ENCODE results near the gene NUDCD3. TPM values are rescaled to one million over a fixed set of nuclear protein-coding genes. Genes with fewer than 3 reads are reported as not detected.
A peak's percentile ranks its signal among the peaks of the same experiment; 100 is the strongest.

NUDCD3 gene
- total RNA-seq, 2 donors from 2014 or later: 20.4 to 20.8 TPM

- DNase-seq (no peak), ATAC-seq (no peak)
- Histone ChIP-seq H3K4me3 (no peak overlapping the region), H3K36me3 (replicated peaks in 1 of 2; ENCODE audit: insufficient read depth in 1 of 2, low read depth in 2 of 2) (peaks cover 0 to 7% of the 10 kb centered on the region in 2 donors), H3K4me1 (no peaks in the 10 kb centered on the region), H3K9me3 (no peaks in the 10 kb centered on the region), H3K27ac (no peak overlapping the region), H3K27me3 (no peaks in the 10 kb centered on the region)
- intact Hi-C loops (cut with DNase I): no loop called here
- WGBS, 2 donors: 86 to 92% methylated on average over 11 to 12 of the region's 12 CpGs
- TF ChIP-seq CTCF (IDR thresholded peaks at IDR 0.05): no peak
- TF ChIP-seq POLR2A (IDR thresholded peaks at IDR 0.05): no peak
These were observed 110.9 kb downstream of the NUDCD3 start for GRCh38 chr7:44379366-44380188.

GRCh38 chr7:44378744-44379143 is 111.7 kb downstream of the NUDCD3 start:
- no peaks in the 10 kb centered on the region for H3K9me3 ChIP-seq
- 69 to 75% methylated on average over 3 of the region's 3 CpGs for WGBS, 2 donors
- DNase-seq: no peak
- ATAC-seq: no peak
- H3K36me3 ChIP-seq (replicated peaks in 1 of 2; ENCODE audit: insufficient read depth in 1 of 2, low read depth in 2 of 2): peaks cover 0 to 4% of the 10 kb centered on the region in 2 donors
- intact Hi-C loops (cut with DNase I): no loop called here
- H3K27ac ChIP-seq: no peak overlapping the region
- no peaks in the 10 kb centered on the region for H3K4me1 ChIP-seq
- H3K4me3 ChIP-seq: no peak overlapping the region
- no peaks in the 10 kb centered on the region for H3K27me3 ChIP-seq
- TF ChIP-seq CTCF (IDR thresholded peaks at IDR 0.05): no peak

GRCh38 chr7:44377681-44378421 is 112.6 kb downstream of the NUDCD3 start:
- Histone ChIP-seq H3K4me1 (no peaks in the 10 kb centered on the region), H3K27ac (no peak overlapping the region), H3K9me3 (no peaks in the 10 kb centered on the region), H3K4me3 (no peak overlapping the region), H3K27me3 (no peaks in the 10 kb centered on the region), H3K36me3 (replicated peaks in 1 of 2; ENCODE audit: insufficient read depth in 1 of 2, low read depth in 2 of 2) (no peaks in the 10 kb centered on the region)
- TF ChIP-seq POLR2A (IDR thresholded peaks at IDR 0.05): no peak
- TF ChIP-seq CTCF (IDR thresholded peaks at IDR 0.05): no peak
- intact Hi-C loops (cut with DNase I): no loop called here
- ATAC-seq: no peak
- WGBS, 2 donors: 47 to 86% methylated on average over 2 to 5 of the region's 5 CpGs
- DNase-seq: peak in 1 of 4 donors; percentile 9

- no peaks in the 10 kb centered on the region for H3K9me3 ChIP-seq
- H3K27me3 ChIP-seq: no peaks in the 10 kb centered on the region
- ATAC-seq: no peak
- no peak overlapping the region for H3K27ac ChIP-seq
- H3K36me3 ChIP-seq (replicated peaks in 1 of 2; ENCODE audit: insufficient read depth in 1 of 2, low read depth in 2 of 2): no peaks in the 10 kb centered on the region
- WGBS, 2 donors: 69 to 77% methylated on average over 1 of the region's 1 CpG
- H3K4me1 ChIP-seq: no peaks in the 10 kb centered on the region
- intact Hi-C loops (cut with DNase I): no loop called here
- TF ChIP-seq CTCF (IDR thresholded peaks at IDR 0.05): no peak
- no peak for TF ChIP-seq POLR2A (IDR thresholded peaks at IDR 0.05)
- no peak for DNase-seq
- H3K4me3 ChIP-seq: no peak overlapping the region
These were observed 113.4 kb downstream of the NUDCD3 start for GRCh38 chr7:44377134-44377463.
